Measurements from ENCODE around the gene OR6X1. TPM values are rescaled to one million over a fixed set of nuclear protein-coding genes. Genes with fewer than 3 reads are reported as not detected.
"Not testable (repeated sequence)": the region's sequence is repeated elsewhere in the genome, so short reads cannot be mapped to it uniquely, and the experiment has no call there.

The OR6X1 gene
- total RNA-seq, 1 experiment from 2014 or later = not detected

GRCh38 chr11:123753110-123753509, 1.2 kb downstream of the OR6X1 start:
- ATAC-seq = no peak
- in situ Hi-C loops (cut with HindIII; ENCODE audit: low pct_unique_long_range_greater_than_20kb, low sequenced_read_pairs) (no loop called here), intact Hi-C loops (cut with micrococcal nuclease; ENCODE audit: unreplicated experiment) (no loop called here)
- no peak overlapping the region for H3K4me3 ChIP-seq (ENCODE audit: low read depth in 2 of 2, low read length in 2 of 2)
- H3K27me3 ChIP-seq (ENCODE audit: control insufficient read depth, insufficient read depth, low read length) = peaks cover 6% of the 10 kb centered on the region
- no peak overlapping the region for H3K27ac ChIP-seq (ENCODE audit: low read length)
- no peak for DNase-seq (ENCODE audit: low read depth, low spot score)
- no peaks in the 10 kb centered on the region for H3K4me1 ChIP-seq (ENCODE audit: control insufficient read depth, insufficient read depth, low read length)
- POLR2A ChIA-PET = no interaction called here
- CTCF ChIA-PET = no interaction called here
- H3K9me3 ChIP-seq (ENCODE audit: control insufficient read depth, insufficient read depth, low read depth, low read length) = no peaks in the 10 kb centered on the region
- no TSS peak for BruUV-seq (replicated peaks)
- TF ChIP-seq CTCF (IDR thresholded peaks at IDR 0.05) (no peak), TCF7L2 (IDR thresholded peaks at IDR 0.05; ENCODE audit: low read depth, low read length) (no peak), SIN3A (IDR thresholded peaks at IDR 0.05; ENCODE audit: borderline replicate concordance, insufficient read depth, low read depth, low read length) (no peak), REST (IDR thresholded peaks at IDR 0.05; ENCODE audit: insufficient read depth in 1 of 2, low read depth in 2 of 2, low read length in 1 of 2) (no peak)
- H3K36me3 ChIP-seq (ENCODE audit: control insufficient read depth, insufficient read depth, low read length) = no peaks in the 10 kb centered on the region

GRCh38 chr11:123751781-123752180, 2.5 kb downstream of the OR6X1 start:
- DNase-seq (ENCODE audit: low read depth, low spot score) (no peak), ATAC-seq (no peak)
- CTCF ChIA-PET = no interaction called here
- Histone ChIP-seq H3K27me3 (ENCODE audit: control insufficient read depth, insufficient read depth, low read length) (peaks cover 5% of the 10 kb centered on the region), H3K4me1 (ENCODE audit: control insufficient read depth, insufficient read depth, low read length) (no peaks in the 10 kb centered on the region), H3K9me3 (ENCODE audit: control insufficient read depth, insufficient read depth, low read depth, low read length) (no peaks in the 10 kb centered on the region), H3K36me3 (ENCODE audit: control insufficient read depth, insufficient read depth, low read length) (no peaks in the 10 kb centered on the region), H3K27ac (ENCODE audit: low read length) (no peak overlapping the region), H3K4me3 (ENCODE audit: low read depth in 2 of 2, low read length in 2 of 2) (no peak overlapping the region)
- TF ChIP-seq TCF7L2 (IDR thresholded peaks at IDR 0.05; ENCODE audit: low read depth, low read length) (no peak), CTCF (IDR thresholded peaks at IDR 0.05) (no peak), REST (IDR thresholded peaks at IDR 0.05; ENCODE audit: insufficient read depth in 1 of 2, low read depth in 2 of 2, low read length in 1 of 2) (no peak), SIN3A (IDR thresholded peaks at IDR 0.05; ENCODE audit: borderline replicate concordance, insufficient read depth, low read depth, low read length) (no peak), POLR2AphosphoS5 (IDR thresholded peaks at IDR 0.05; ENCODE audit: low read depth, low read length) (no peak)
- in situ Hi-C loops (cut with HindIII; ENCODE audit: low pct_unique_long_range_greater_than_20kb, low sequenced_read_pairs) (no loop called here), intact Hi-C loops (cut with micrococcal nuclease; ENCODE audit: unreplicated experiment) (no loop called here)
- POLR2A ChIA-PET = no interaction called here
- no TSS peak for BruUV-seq (replicated peaks)

GRCh38 chr11:123748349-123748748, 6.0 kb downstream of the OR6X1 start:
- intact Hi-C loops (cut with micrococcal nuclease; ENCODE audit: unreplicated experiment); in situ Hi-C loops (cut with HindIII; ENCODE audit: low pct_unique_long_range_greater_than_20kb, low sequenced_read_pairs): not testable (repeated sequence)
- CTCF ChIA-PET = interaction anchor here (0.6 kb wide), 1 partner anchor 771 kb away, joined by 3 read pairs; no protein-coding TSS in a partner anchor

More at GRCh38 chr11:123748349-123748748, 6.0 kb downstream of the OR6X1 start:
- H3K27me3 ChIP-seq (ENCODE audit: control insufficient read depth, insufficient read depth, low read length); BruUV-seq (replicated peaks); H3K27ac ChIP-seq (ENCODE audit: low read length); H3K36me3 ChIP-seq (ENCODE audit: control insufficient read depth, insufficient read depth, low read length); H3K4me3 ChIP-seq (ENCODE audit: low read depth in 2 of 2, low read length in 2 of 2); DNase-seq (ENCODE audit: low read depth, low spot score); ATAC-seq; H3K4me1 ChIP-seq (ENCODE audit: control insufficient read depth, insufficient read depth, low read length); POLR2A ChIA-PET; H3K9me3 ChIP-seq (ENCODE audit: control insufficient read depth, insufficient read depth, low read depth, low read length): not testable (repeated sequence)

Measured in Panc1 (cell line).